GM19240 (cell line): Measurements from ENCODE around the gene SDHA.
A peak's percentile ranks its signal among the peaks of the same experiment; 100 is the strongest.

Experiments
- DNase-seq: peaks from one replicate; pipeline ENCODE4 v3.0.0; 2011; ENCODE audit warnings: low spot score; ENCODE audit not compliant: insufficient read length

The SDHA gene

GRCh38 chr5:217494-218456 is at the start of gene SDHA, which contains the start of gene CCDC127:
SDHA (plus strand) TSS chr5:218320; CDS start chr5:218356, 36 bp downstream.
CCDC127 (minus strand) TSS chr5:218153; CDS start chr5:216849, 1,304 bp downstream.
- peak; percentile 89 for DNase-seq

- no peak for DNase-seq
Measured at GRCh38 chr5:169071-169727, 48.9 kb upstream of the SDHA start.

GRCh38 chr5:169728-170094 is 48.4 kb upstream of the SDHA start:
- DNase-seq = no peak

GRCh38 chr5:170971-171800 is 46.9 kb upstream of the SDHA start:
- DNase-seq = no peak

- no peak for DNase-seq
Measured at GRCh38 chr5:171801-172331, 46.3 kb upstream of the SDHA start.

- DNase-seq = no peak
Measured at GRCh38 chr5:172421-172820, 45.7 kb upstream of the SDHA start.

- no peak for DNase-seq
Measured at GRCh38 chr5:172841-173251, 45.3 kb upstream of the SDHA start.

GRCh38 chr5:173392-174290 is 44.5 kb upstream of the SDHA start:
- no peak for DNase-seq

- DNase-seq = no peak
Measured at GRCh38 chr5:174291-174600, 43.9 kb upstream of the SDHA start.

GRCh38 chr5:174876-175465 is 43.1 kb upstream of the SDHA start:
- no peak for DNase-seq

GRCh38 chr5:176296-176823 is 41.8 kb upstream of the SDHA start:
- no peak for DNase-seq

- DNase-seq = no peak
Measured at GRCh38 chr5:178110-178509, 40.0 kb upstream of the SDHA start.

- DNase-seq = no peak
Measured at GRCh38 chr5:179401-179800, 38.7 kb upstream of the SDHA start.

GRCh38 chr5:180286-180918 is 37.7 kb upstream of the SDHA start:
- no peak for DNase-seq

- no peak for DNase-seq
Measured at GRCh38 chr5:181160-181559, 37.0 kb upstream of the SDHA start.

- no peak for DNase-seq
Measured at GRCh38 chr5:181566-181965, 36.6 kb upstream of the SDHA start.

GRCh38 chr5:182126-182525 is 36.0 kb upstream of the SDHA start:
- DNase-seq = no peak

GRCh38 chr5:184471-184870 is 33.6 kb upstream of the SDHA start:
- no peak for DNase-seq
